NT2/D1 (cell line): ENCODE results near the gene BCAS3.

ENCODE experiments used
- SUZ12 ChIP-seq: IDR thresholded peaks from 2 replicates; pipeline ENCODE4 v1.6.1; 2011; ENCODE audit not compliant: insufficient read length, insufficient read depth; ENCODE audit errors: extremely low read depth
- YY1 ChIP-seq: IDR thresholded peaks from 2 replicates; pipeline ENCODE4 v1.6.1; 2011; ENCODE audit not compliant: insufficient read length, insufficient read depth
- ZNF274 ChIP-seq: IDR thresholded peaks from 2 replicates; pipeline ENCODE4 v1.6.1; 2011; ENCODE audit warnings: mild to moderate bottlenecking, low read depth, low read length

- TF ChIP-seq SUZ12 (no peak), YY1 (no peak), ZNF274 (no peak)
Observed at GRCh38 chr17:61379457-61380216, 702.0 kb downstream of the BCAS3 start.
